H1 (cell line): ENCODE measurements around the gene PCTP. TPM values are rescaled to one million over a fixed set of nuclear protein-coding genes. Genes with fewer than 3 reads are reported as not detected.
A peak's percentile ranks its signal among the peaks of the same experiment; 100 is the strongest.

Experiments
- CTCF ChIA-PET: fragments of 300-600 bp; sonication (Branson Sonifier 250); formaldehyde crosslinking; loops from one replicate; lab custom pipeline; 2021; ENCODE audit not compliant: partially characterized antibody; lab: Charles Lee
- POLR2A ChIA-PET: fragments of 300-600 bp; sonication (Branson Sonifier 250); formaldehyde crosslinking; loops from one replicate; lab custom pipeline; 2021; ENCODE audit warnings: inconsistent platforms; ENCODE audit not compliant: partially characterized antibody; lab: Charles Lee
- DNase-seq, 2 experiments: peaks; one replicate each; pipeline versions ENCODE4 v3.0.0 to v3.0.0-alpha.2; 2010 to 2022; ENCODE audit warnings: low spot score in 2 of 2, low read depth in 1 of 2, mixed read lengths in 1 of 2
- FAIRE-seq: peaks from 2 replicates; lab custom pipeline; 2011; peaks lifted over from hg19 to GRCh38; lab: Jason Lieb, UNC
- H2AFZ ChIP-seq: 2 replicates; pipeline ENCODE4 v1.8.1; 2012; ENCODE audit warnings: low read length, inconsistent platforms
- H2AK5ac ChIP-seq: 2 replicates; pipeline ENCODE4 v1.6.1; 2013; ENCODE audit warnings: low read depth, low read length
- H2BK120ac ChIP-seq: replicated peaks from 2 replicates; pipeline ENCODE3; 2013; ENCODE audit warnings: low read depth, low read length, inconsistent platforms
- H2BK12ac ChIP-seq: 2 replicates; pipeline ENCODE4 v1.6.1; 2013; ENCODE audit warnings: low read depth, low read length
- H2BK15ac ChIP-seq: 2 replicates; pipeline ENCODE4 v1.6.1; 2013; ENCODE audit warnings: low read length
- H2BK20ac ChIP-seq: 2 replicates; pipeline ENCODE4 v1.6.1; 2013; ENCODE audit warnings: low read length
- H2BK5ac ChIP-seq: 2 replicates; pipeline ENCODE4 v1.6.1; 2013; ENCODE audit warnings: low read depth, low read length
- H3K14ac ChIP-seq: 2 replicates; pipeline ENCODE4 v1.6.1; 2013; ENCODE audit warnings: inconsistent platforms; ENCODE audit not compliant: insufficient read length
- H3K18ac ChIP-seq: 2 replicates; pipeline ENCODE4 v1.6.1; 2013; ENCODE audit warnings: low read length; ENCODE audit errors: extremely low read depth
- H3K23ac ChIP-seq: 2 replicates; pipeline ENCODE4 v1.6.1; 2013; ENCODE audit warnings: inconsistent platforms; ENCODE audit not compliant: insufficient read length
- H3K23me2 ChIP-seq: 2 replicates; pipeline ENCODE4 v1.6.1; 2013; ENCODE audit warnings: low read depth, low read length
- H3K27ac ChIP-seq: 2 replicates; pipeline ENCODE4 v1.6.1; 2011; ENCODE audit warnings: low read depth, low read length, inconsistent platforms
- H3K27me3 ChIP-seq, 4 experiments: replicated peaks in 1 of 4; 1 replicate in 1 of 4; 2 replicates in 3 of 4; pipeline versions ENCODE4 v1.6.1 to v1.8.1; 2011 to 2013; ENCODE audit warnings: low read length in 3 of 4, mild to moderate bottlenecking in 3 of 4, inconsistent platforms in 2 of 4, mixed read lengths in 2 of 4, moderate library complexity in 1 of 4; ENCODE audit not compliant: control insufficient read depth in 3 of 4, insufficient read depth in 3 of 4; ENCODE audit errors: extremely low read depth in 1 of 4
- H3K36me3 ChIP-seq, 4 experiments: 2 replicates each; pipeline versions ENCODE4 v1.6.1 to v1.8.1; 2011 to 2013; ENCODE audit warnings: mild to moderate bottlenecking in 4 of 4, low read length in 3 of 4, moderate library complexity in 2 of 4, control low read depth in 1 of 4, inconsistent platforms in 1 of 4; ENCODE audit not compliant: insufficient read depth in 4 of 4, control insufficient read depth in 2 of 4
- H3K4ac ChIP-seq: replicated peaks from 2 replicates; pipeline ENCODE3; 2013; ENCODE audit warnings: low read length, low read depth, mixed read lengths, inconsistent platforms; ENCODE audit not compliant: insufficient read length
- H3K4me1 ChIP-seq, 4 experiments: replicated peaks in 1 of 4; 1 replicate in 1 of 4; 2 replicates in 3 of 4; pipeline versions ENCODE4 v1.6.1 to v1.8.1; 2011 to 2013; ENCODE audit warnings: low read length in 3 of 4, inconsistent platforms in 2 of 4, mixed read lengths in 1 of 4; ENCODE audit not compliant: insufficient read depth in 4 of 4, control insufficient read depth in 3 of 4
- H3K4me2 ChIP-seq, 2 experiments: 2 replicates each; pipeline versions ENCODE4 v1.6.1 to v1.8.1; 2011 to 2013; ENCODE audit warnings: low read depth in 2 of 2, low read length in 2 of 2, control low read depth in 1 of 2, inconsistent platforms in 1 of 2, mild to moderate bottlenecking in 1 of 2; ENCODE audit not compliant: insufficient read depth in 1 of 2
- H3K4me3 ChIP-seq, 4 experiments: fragments of 200-600, 300-600 bp in 1 of 4; sonication (generic), shearing (Covaris generic), sonication (Bioruptor Twin) in 1 of 4; 2 replicates each; pipeline versions ENCODE4 v1.5.1 to v1.8.1; 2011 to 2016; ENCODE audit warnings: low read length in 4 of 4, low read depth in 3 of 4, control low read depth in 2 of 4, inconsistent platforms in 2 of 4, mild to moderate bottlenecking in 2 of 4, mixed read lengths in 1 of 4, moderate library complexity in 1 of 4; ENCODE audit not compliant: insufficient read depth in 2 of 4; ENCODE audit errors: extremely low read depth in 1 of 4
- H3K56ac ChIP-seq: replicated peaks from 2 replicates; pipeline ENCODE3; 2013; ENCODE audit warnings: low read depth, mild to moderate bottlenecking, mixed read lengths, low read length, inconsistent platforms; ENCODE audit not compliant: insufficient read length
- H3K79me1 ChIP-seq: 2 replicates; pipeline ENCODE4 v1.6.1; 2013; ENCODE audit warnings: low read depth, low read length, control low read depth
- H3K79me2 ChIP-seq, 2 experiments: 2 replicates each; pipeline versions ENCODE4 v1.6.1 to v1.8.1; 2012 to 2013; ENCODE audit warnings: low read length in 2 of 2, mild to moderate bottlenecking in 2 of 2, inconsistent platforms in 1 of 2; ENCODE audit not compliant: insufficient read depth in 2 of 2, control insufficient read depth in 1 of 2
- H3K9ac ChIP-seq, 4 experiments: replicated peaks in 1 of 4; 1 replicate in 1 of 4; 2 replicates in 3 of 4; pipeline versions ENCODE4 v1.6.1 to v1.8.1; 2011 to 2013; ENCODE audit warnings: low read depth in 3 of 4, low read length in 3 of 4, control low read depth in 2 of 4, mild to moderate bottlenecking in 2 of 4, moderate library complexity in 2 of 4, inconsistent platforms in 1 of 4; ENCODE audit errors: extremely low read depth in 1 of 4
- H3K9me3 ChIP-seq, 2 experiments: 2 replicates each; pipeline versions ENCODE4 v1.6.1 to v1.8.1; 2012 to 2013; ENCODE audit warnings: mild to moderate bottlenecking in 2 of 2, moderate library complexity in 2 of 2, control low read depth in 1 of 2, inconsistent platforms in 1 of 2, low read depth in 1 of 2, low read length in 1 of 2, mixed read lengths in 1 of 2; ENCODE audit not compliant: insufficient read depth in 2 of 2
- H4K20me1 ChIP-seq, 2 experiments: replicated peaks in 1 of 2; 2 replicates each; pipeline versions ENCODE3 to v1.8.1; 2011 to 2013; ENCODE audit warnings: inconsistent platforms in 2 of 2, low read length in 2 of 2, mild to moderate bottlenecking in 1 of 2; ENCODE audit not compliant: insufficient read depth in 2 of 2, control insufficient read depth in 1 of 2
- H4K5ac ChIP-seq: 2 replicates; pipeline ENCODE4 v1.6.1; 2013; ENCODE audit warnings: low read length, low read depth, mixed read lengths, inconsistent platforms; ENCODE audit not compliant: insufficient read length
- H4K8ac ChIP-seq: 2 replicates; pipeline ENCODE4 v1.8.0; 2013; ENCODE audit warnings: mild to moderate bottlenecking, moderate library complexity, low read length, inconsistent platforms; ENCODE audit not compliant: insufficient read depth; ENCODE audit errors: extremely low read depth
- H4K91ac ChIP-seq: replicated peaks from 2 replicates; pipeline ENCODE3; 2013; ENCODE audit warnings: low read length, mixed read lengths, inconsistent platforms; ENCODE audit not compliant: insufficient read length
- CBX8 ChIP-seq: fragments of 300-800, 300-1000 bp; sonication (generic); IDR thresholded peaks from 2 replicates; pipeline ENCODE4 v1.7.1; 2016; ENCODE audit warnings: low read depth, low read length, borderline replicate concordance
- JUND ChIP-seq: IDR thresholded peaks from 2 replicates; pipeline ENCODE4 v1.6.1; 2011; ENCODE audit warnings: mild to moderate bottlenecking, improper control_type of control experiment, low read length
- KDM4A ChIP-seq: IDR thresholded peaks from one replicate; pipeline ENCODE4 v1.7.1; 2012; ENCODE audit warnings: low read depth, mild to moderate bottlenecking, moderate library complexity, low read length, inconsistent platforms; ENCODE audit not compliant: severe bottlenecking
- PHF8 ChIP-seq: fragments of 200-600 bp; sonication (generic); conservative IDR thresholded peaks from 2 replicates; pipeline ENCODE4 v1.7.1; 2012; ENCODE audit warnings: low read depth, mild to moderate bottlenecking, inconsistent platforms, low read length, moderate library complexity
- RXRA ChIP-seq: IDR thresholded peaks from 2 replicates; pipeline ENCODE4 v1.6.1; 2011; ENCODE audit warnings: low read depth, mild to moderate bottlenecking, low read length, moderate library complexity; ENCODE audit not compliant: insufficient read depth
- SAP30 ChIP-seq: fragments of 300-600 bp; sonication (generic); IDR thresholded peaks from 2 replicates; pipeline ENCODE4 v1.7.1; 2012; ENCODE audit warnings: low read length, moderate library complexity, mild to moderate bottlenecking, inconsistent platforms; ENCODE audit not compliant: insufficient read depth, insufficient replicate concordance
- SUZ12 ChIP-seq: fragments of 200-600 bp; sonication (generic); IDR thresholded peaks from 2 replicates; pipeline ENCODE4 v1.6.1; 2012; ENCODE audit warnings: mild to moderate bottlenecking, inconsistent platforms, low read length, moderate library complexity, mixed read lengths
- TEAD4 ChIP-seq: IDR thresholded peaks from 2 replicates; pipeline ENCODE4 v1.6.1; 2012; ENCODE audit warnings: low read depth, low read length, inconsistent platforms, mixed read lengths
- WGBS, 2 experiments: shearing (Covaris generic) in 1 of 2; methylation state at CpG; one replicate each; pipeline versions ENCODE4 v1.1.6 to v1.1.7; 2013 to 2015; ENCODE audit warnings: low lambda C conversion rate in 2 of 2, mixed read lengths in 2 of 2, inconsistent platforms in 1 of 2, low coverage in 1 of 2, missing lambda C conversion rate in 1 of 2; ENCODE audit not compliant: insufficient replicate concordance in 2 of 2, insufficient coverage in 1 of 2, insufficient read length in 1 of 2; ENCODE audit errors: extremely low coverage in 1 of 2, missing lambda C conversion rate in 1 of 2; 5-methylcytosine and 5-hydroxymethylcytosine counted together
- polyA plus RNA-seq, 7 experiments: library from polyadenylated mRNA; depleted of rRNA in 3 of 7; stranded (reverse) in 5 of 7; unstranded in 2 of 7; fragments of >200 nt in 5 of 7; fragments of 200-250 nt in 2 of 7; gene quantifications; 1 replicate in 5 of 7; 2 replicates in 1 of 7; 4 replicates in 1 of 7; pipeline versions ENCODE4 v1.2.1 to v1.2.3, GENCODE V29; 2011 to 2013; ENCODE audit warnings: missing spikeins in 2 of 7, mixed read lengths in 2 of 7
- total RNA-seq: library from RNA; stranded (reverse); fragmentation: NEBNext Ultra II Directional; extraction: Animal tissue kit (Norgen Biotek cat#: 25700); gene quantifications from 2 replicates; pipeline ENCODE4 v1.2.1, GENCODE V29; 2021
- TF ChIP-seq, protein P1 (sequence below): IDR thresholded peaks from 2 replicates; pipeline ENCODE4 v1.6.1; 2012; ENCODE audit warnings: inconsistent platforms

PCTP gene
- total and polyA plus RNA-seq, 2 of the 8 experiments (the other 6 are each of a cell fraction or from before 2014, with no cell fraction given) = 14.1 to 14.6 TPM

DNA sequence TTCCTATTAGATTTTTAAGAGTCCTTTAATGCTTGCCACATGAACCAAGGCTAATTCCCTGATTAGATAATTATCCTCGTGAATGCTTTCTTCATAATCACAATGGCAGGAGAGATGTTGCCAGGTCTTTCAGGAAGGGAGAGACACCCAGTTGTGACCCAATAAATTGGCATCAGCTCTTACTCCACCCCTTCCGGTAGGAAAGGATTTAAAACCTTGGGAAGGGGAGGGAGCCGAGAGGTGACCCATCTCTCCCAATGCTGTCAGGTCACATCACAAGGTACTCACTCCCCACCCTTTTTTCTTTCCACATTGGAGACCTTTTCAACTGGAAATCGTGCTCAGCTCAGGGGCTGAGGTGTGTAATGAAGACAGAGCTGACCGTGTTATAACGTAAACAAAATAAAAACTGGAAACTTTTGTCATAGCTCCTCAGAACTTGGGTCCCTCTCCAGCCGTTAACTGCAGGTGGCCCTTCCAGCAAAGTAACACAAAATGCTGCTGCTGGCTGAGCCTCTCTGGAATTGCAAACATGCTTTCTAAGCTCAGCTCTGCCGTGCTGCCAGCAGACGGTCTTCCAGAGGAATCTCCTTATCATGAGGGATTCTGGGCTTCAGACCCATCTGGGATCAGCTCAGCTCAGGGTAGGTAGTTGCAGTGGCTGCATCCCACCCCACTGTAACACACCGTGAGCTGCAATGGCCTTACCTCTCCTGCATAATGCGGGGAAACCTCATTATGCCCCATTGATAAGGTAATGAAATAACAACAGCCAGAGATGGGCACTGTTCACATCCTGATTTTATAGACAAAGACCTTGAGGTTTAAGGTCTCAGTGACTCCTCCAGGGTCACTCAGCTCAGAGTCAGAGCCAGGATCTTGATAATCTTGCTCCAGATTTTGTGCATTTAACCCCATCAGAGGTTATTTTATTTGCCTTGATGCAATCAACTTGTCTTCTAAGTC lies 43.8 kb upstream of the PCTP start:
- H3K27ac ChIP-seq = no peak overlapping the region
- H2BK12ac ChIP-seq = peak overlapping the region; percentile 78
- H3K4me2 ChIP-seq = peak overlapping the region; percentile 48 to 70
- no peak overlapping the region for H3K14ac ChIP-seq
- no peak overlapping the region for H3K23ac ChIP-seq
- 57% methylated on average over 11 of the region's 11 CpGs; no CpG with 5 or more reads in 1 of the 2 experiments for WGBS, 2 experiments
- H3K4me3 ChIP-seq = peak overlapping the region in 1 of 4 experiments; percentile 5; a peak in 1 of 8 replicates
- no peaks in the 10 kb centered on the region for H3K79me1 ChIP-seq
- peaks cover 3 to 9% (median 4%) of the 10 kb centered on the region in 4 experiments; a peak in 5 of 7 replicates for H3K4me1 ChIP-seq
- H4K91ac ChIP-seq = peak overlapping the region; percentile 81
- DNase-seq = peak in 1 of 2 experiments; percentile 48
- H2BK20ac ChIP-seq = 0 out of 2 replicates have a peak overlapping the region, but pooled peaks have one; percentile 23
- H2AFZ ChIP-seq = peak overlapping the region; percentile 95
- H3K56ac ChIP-seq = no peak overlapping the region
- peak overlapping the region; percentile 26 for H4K5ac ChIP-seq
- H4K20me1 ChIP-seq = no peaks in the 10 kb centered on the region
- no peak overlapping the region for H4K8ac ChIP-seq
- ChIA-PET POLR2A (interaction anchor here (1.4 kb wide), 1 partner anchor 16 kb away, joined by 4 read pairs; no protein-coding TSS in a partner anchor), CTCF (interaction anchor here (0.8 to 2.3 kb wide), 12 partner anchors 9 to 183 kb away, joined by 3 to 24 read pairs (median 3); no protein-coding TSS in a partner anchor)
- H3K9ac ChIP-seq = no peak overlapping the region
- no peaks in the 10 kb centered on the region for H3K36me3 ChIP-seq
- H3K23me2 ChIP-seq = no peaks in the 10 kb centered on the region
- peak; percentile 13 for FAIRE-seq
- no peaks in the 10 kb centered on the region for H3K9me3 ChIP-seq
- no peak overlapping the region for H2AK5ac ChIP-seq
- H3K27me3 ChIP-seq = no peaks in the 10 kb centered on the region
- peak overlapping the region; percentile 28; the same call in 1 of the 2 replicates for H3K18ac ChIP-seq
- peak overlapping the region; percentile 89 for H2BK120ac ChIP-seq
- no peaks in the 10 kb centered on the region for H3K79me2 ChIP-seq
- H2BK15ac ChIP-seq = no peak overlapping the region
- no peak overlapping the region for H3K4ac ChIP-seq
- peak overlapping the region; percentile 22; the same call in 1 of the 2 replicates for H2BK5ac ChIP-seq
- TF ChIP-seq SAP30 = no peak
- no peak for TF ChIP-seq RXRA
- 0 out of 2 replicates have a peak, but pooled peaks have one; percentile 21 for TF ChIP-seq TEAD4
- TF ChIP-seq JUND = no peak
- no peak for TF ChIP-seq SUZ12
- TF ChIP-seq, protein P1, sequence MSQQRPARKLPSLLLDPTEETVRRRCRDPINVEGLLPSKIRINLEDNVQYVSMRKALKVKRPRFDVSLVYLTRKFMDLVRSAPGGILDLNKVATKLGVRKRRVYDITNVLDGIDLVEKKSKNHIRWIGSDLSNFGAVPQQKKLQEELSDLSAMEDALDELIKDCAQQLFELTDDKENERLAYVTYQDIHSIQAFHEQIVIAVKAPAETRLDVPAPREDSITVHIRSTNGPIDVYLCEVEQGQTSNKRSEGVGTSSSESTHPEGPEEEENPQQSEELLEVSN = no peak
- TF ChIP-seq PHF8 = no peak
- peak; percentile 25 for TF ChIP-seq KDM4A
- no peak for TF ChIP-seq CBX8
